ENCODE data around the gene TAL1.

DNA sequence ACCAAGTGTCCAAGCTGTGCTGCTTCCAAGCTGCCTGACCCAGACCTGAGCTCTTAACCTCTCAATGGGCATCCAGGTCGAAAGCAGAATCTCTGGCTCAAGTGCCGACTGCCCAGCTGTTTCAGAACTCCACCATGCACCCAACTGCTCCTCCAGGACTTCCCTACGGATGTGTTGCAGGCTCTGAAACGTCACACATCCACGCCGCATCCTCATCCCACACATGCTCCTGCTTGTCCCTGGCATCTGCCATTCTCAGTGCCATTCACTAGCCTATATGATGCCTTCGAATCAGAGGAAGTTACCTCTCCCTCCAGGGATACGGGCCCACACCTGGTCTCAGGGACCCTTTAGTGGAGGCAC is 53.4 kb downstream of the TAL1 start:
- no peak for TF ChIP-seq CTCF (IDR thresholded peaks at IDR 0.05; ENCODE audit: control extremely low read depth in 1 of 3, insufficient read depth in 1 of 3, low read depth in 1 of 3, low read length in 3 of 3)
- TF ChIP-seq, protein P1, sequence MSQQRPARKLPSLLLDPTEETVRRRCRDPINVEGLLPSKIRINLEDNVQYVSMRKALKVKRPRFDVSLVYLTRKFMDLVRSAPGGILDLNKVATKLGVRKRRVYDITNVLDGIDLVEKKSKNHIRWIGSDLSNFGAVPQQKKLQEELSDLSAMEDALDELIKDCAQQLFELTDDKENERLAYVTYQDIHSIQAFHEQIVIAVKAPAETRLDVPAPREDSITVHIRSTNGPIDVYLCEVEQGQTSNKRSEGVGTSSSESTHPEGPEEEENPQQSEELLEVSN (IDR thresholded peaks at IDR 0.05), result no peak

Data from H1 (cell line).